Stimulated activated CD4-positive, alpha-beta T cell treated with anti-CD3 and anti-CD28 coated beads, Interleukin-4, amount 100 ng/mL, for 24 hours (primary cell): ENCODE results near the gene DBF4.
"Not testable (repeated sequence)": the region's sequence is repeated elsewhere in the genome, so short reads cannot be mapped to it uniquely, and the experiment has no call there.

Experiments
- DNase-seq: peaks from one replicate; pipeline ENCODE4 v3.0.0-alpha.2; 2020

Gene DBF4

GRCh38 chr7:87876040-87876868, at the start of gene DBF4, which contains the start of gene SLC25A40:
DBF4 (plus strand) TSS chr7:87876493; CDS start chr7:87876733, 240 bp downstream.
SLC25A40 (minus strand) TSS chr7:87876360; CDS start chr7:87858727, 17,633 bp downstream.
- peak; percentile 95 for DNase-seq

GRCh38 chr7:87828383-87828782, 47.9 kb upstream of the DBF4 start:
- not testable (repeated sequence) for DNase-seq

- no peak for DNase-seq
Observed at GRCh38 chr7:87831097-87831496, 45.2 kb upstream of the DBF4 start.

- DNase-seq: no peak
Observed at GRCh38 chr7:87833130-87833529, 43.2 kb upstream of the DBF4 start.

- no peak for DNase-seq
Observed at GRCh38 chr7:87837597-87837996, 38.7 kb upstream of the DBF4 start.

GRCh38 chr7:87850836-87851593, 25.3 kb upstream of the DBF4 start:
- DNase-seq: no peak

GRCh38 chr7:87852306-87852705, 24.0 kb upstream of the DBF4 start:
- no peak for DNase-seq

GRCh38 chr7:87853237-87853864, 22.9 kb upstream of the DBF4 start:
- DNase-seq: no peak

- no peak for DNase-seq
Observed at GRCh38 chr7:87858417-87859100, 17.7 kb upstream of the DBF4 start.

GRCh38 chr7:87866089-87866488, 10.2 kb upstream of the DBF4 start:
- no peak for DNase-seq

- DNase-seq: not testable (repeated sequence)
Observed at GRCh38 chr7:87866533-87866932, 9.8 kb upstream of the DBF4 start.

- DNase-seq: no peak
Observed at GRCh38 chr7:87870471-87870870, 5.8 kb upstream of the DBF4 start.

- DNase-seq: no peak
Observed at GRCh38 chr7:87872346-87872745, 3.9 kb upstream of the DBF4 start.

- DNase-seq: not testable (repeated sequence)
Observed at GRCh38 chr7:87873328-87873727, 3.0 kb upstream of the DBF4 start.

- DNase-seq: no peak
Observed at GRCh38 chr7:87874066-87874465, 2.2 kb upstream of the DBF4 start.

- DNase-seq: no peak
Observed at GRCh38 chr7:87875151-87876039, 898 bp upstream of the DBF4 start.

- peak; percentile 51 for DNase-seq
Observed at GRCh38 chr7:87876869-87877234, 559 bp downstream of the DBF4 start.

- DNase-seq: no peak
Observed at GRCh38 chr7:87877366-87878040, 1.2 kb downstream of the DBF4 start.

GRCh38 chr7:87878208-87878735, 2.0 kb downstream of the DBF4 start:
- DNase-seq: no peak

GRCh38 chr7:87882151-87882937, 6.1 kb downstream of the DBF4 start:
- no peak for DNase-seq
